Ascending aorta (tissue), 2 donors: ENCODE results near the gene AGAP1. TPM values are rescaled to one million over a fixed set of nuclear protein-coding genes. Genes with fewer than 3 reads are reported as not detected.

Source experiments
- DNase-seq, 2 donors: peaks; one replicate each; pipeline ENCODE4 v3.0.0-alpha.2; 2019; ENCODE audit warnings: low spot score in 2 of 2
- H3K27ac ChIP-seq, 2 donors: fragments of 200-600 bp; sonication (generic); one replicate each; pipeline ENCODE4 v1.5.1; 2016 to 2017; ENCODE audit warnings: mild to moderate bottlenecking in 1 of 2
- H3K27me3 ChIP-seq: fragments of 200-600 bp; sonication (generic); one replicate; pipeline ENCODE4 v1.5.1; 2017
- H3K36me3 ChIP-seq, 2 donors: fragments of 200-600 bp; sonication (generic); one replicate each; pipeline ENCODE4 v1.5.1; 2016
- H3K4me1 ChIP-seq, 2 donors: fragments of 200-600 bp; sonication (generic); one replicate each; pipeline ENCODE4 v1.5.1; 2016 to 2017; ENCODE audit warnings: mild to moderate bottlenecking in 1 of 2
- H3K4me3 ChIP-seq, 2 donors: fragments of 200-600 bp; sonication (generic); one replicate each; pipeline ENCODE4 v1.5.1; 2016 to 2017; ENCODE audit warnings: mild to moderate bottlenecking in 1 of 2
- H3K9me3 ChIP-seq, 2 donors: fragments of 200-600 bp; sonication (generic); one replicate each; pipeline ENCODE4 v1.5.1; 2016
- intact Hi-C: fragments of 100-400 bp; cut with DNase I; formaldehyde crosslinking; loops from one replicate; pipeline ENCODE4 v1.15.1; 2023
- total RNA-seq: library from RNA; depleted of rRNA; stranded (reverse); fragments of >200 nt; gene quantifications from one replicate; pipeline ENCODE4 v1.1.0, GENCODE V29; 2016
- TF ChIP-seq, protein P1 (sequence below), 3 experiments: fragments of 200-600 bp in 2 of 3; fragments of 450-650 bp in 1 of 3; sonication (generic) in 2 of 3; IDR thresholded peaks; one replicate each; pipeline ENCODE4 v1.5.1; 2016 to 2019; ENCODE audit warnings: antibody characterized with exemption in 3 of 3, mild to moderate bottlenecking in 1 of 3, moderate library complexity in 1 of 3

Gene AGAP1
- total RNA-seq, 1 donor from 2014 or later: 19.7 TPM

GRCh38 chr2:235674812-235675211 is 181.0 kb downstream of the AGAP1 start:
- H3K27ac ChIP-seq: no peak overlapping the region
- H3K36me3 ChIP-seq: no peaks in the 10 kb centered on the region
- H3K9me3 ChIP-seq: no peaks in the 10 kb centered on the region
- H3K4me1 ChIP-seq: peaks cover 0 to 9% of the 10 kb centered on the region in 2 donors
- TF ChIP-seq, protein P1, sequence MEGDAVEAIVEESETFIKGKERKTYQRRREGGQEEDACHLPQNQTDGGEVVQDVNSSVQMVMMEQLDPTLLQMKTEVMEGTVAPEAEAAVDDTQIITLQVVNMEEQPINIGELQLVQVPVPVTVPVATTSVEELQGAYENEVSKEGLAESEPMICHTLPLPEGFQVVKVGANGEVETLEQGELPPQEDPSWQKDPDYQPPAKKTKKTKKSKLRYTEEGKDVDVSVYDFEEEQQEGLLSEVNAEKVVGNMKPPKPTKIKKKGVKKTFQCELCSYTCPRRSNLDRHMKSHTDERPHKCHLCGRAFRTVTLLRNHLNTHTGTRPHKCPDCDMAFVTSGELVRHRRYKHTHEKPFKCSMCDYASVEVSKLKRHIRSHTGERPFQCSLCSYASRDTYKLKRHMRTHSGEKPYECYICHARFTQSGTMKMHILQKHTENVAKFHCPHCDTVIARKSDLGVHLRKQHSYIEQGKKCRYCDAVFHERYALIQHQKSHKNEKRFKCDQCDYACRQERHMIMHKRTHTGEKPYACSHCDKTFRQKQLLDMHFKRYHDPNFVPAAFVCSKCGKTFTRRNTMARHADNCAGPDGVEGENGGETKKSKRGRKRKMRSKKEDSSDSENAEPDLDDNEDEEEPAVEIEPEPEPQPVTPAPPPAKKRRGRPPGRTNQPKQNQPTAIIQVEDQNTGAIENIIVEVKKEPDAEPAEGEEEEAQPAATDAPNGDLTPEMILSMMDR (IDR thresholded peaks at IDR 0.05): no peak
- no peak for DNase-seq
- H3K27me3 ChIP-seq: no peaks in the 10 kb centered on the region
- intact Hi-C loops: loop anchor here (5.0 kb wide), 1 partner anchor 72 kb away; no protein-coding TSS in a partner anchor
- H3K4me3 ChIP-seq: no peak overlapping the region

DNA sequence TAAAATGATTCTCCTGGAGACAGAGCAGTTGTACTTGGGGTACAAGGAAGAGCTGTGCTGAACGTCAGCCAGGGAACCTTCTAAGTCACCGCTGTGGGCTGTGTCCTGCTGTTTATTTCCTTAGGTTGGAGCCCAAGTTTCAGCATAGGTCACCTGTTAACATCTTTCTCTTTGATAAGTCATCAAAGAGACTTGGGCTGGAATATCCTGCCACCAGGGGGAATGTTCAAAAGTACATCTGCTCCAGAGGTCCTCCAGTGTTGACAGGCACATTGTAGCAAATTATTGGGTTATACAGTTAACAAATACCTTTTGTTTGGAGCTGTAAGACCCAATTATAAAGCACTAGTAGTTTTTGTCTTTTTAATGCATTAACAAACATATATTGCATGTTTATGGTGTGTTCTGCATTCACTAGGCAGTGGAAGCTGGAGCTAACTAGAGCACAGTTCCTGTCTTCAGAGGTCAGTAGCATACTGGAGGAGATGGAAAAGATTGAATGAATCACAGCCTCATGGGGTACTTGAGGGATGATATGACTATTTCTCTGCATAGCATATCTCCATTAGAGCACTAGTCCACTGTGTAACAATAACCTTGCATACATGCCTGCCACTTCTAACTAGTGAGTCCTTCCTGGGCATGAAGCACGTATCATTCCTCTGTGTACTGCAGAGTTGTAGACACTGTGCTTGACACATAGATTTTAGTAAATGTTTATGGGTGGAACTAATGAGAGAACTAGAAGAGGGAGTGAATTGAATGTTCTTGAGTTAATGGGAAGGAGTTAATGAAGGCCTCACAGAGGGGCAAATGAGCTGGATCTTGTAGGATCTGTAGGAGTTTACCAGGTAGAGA is 182.1 kb downstream of the AGAP1 start:
- DNase-seq: no peak
- Histone ChIP-seq H3K27ac (no peak overlapping the region), H3K4me3 (no peak overlapping the region), H3K36me3 (no peaks in the 10 kb centered on the region), H3K27me3 (no peaks in the 10 kb centered on the region), H3K4me1 (peaks cover 0 to 2% of the 10 kb centered on the region in 2 donors), H3K9me3 (no peaks in the 10 kb centered on the region)
- intact Hi-C loops: no loop called here
- TF ChIP-seq, protein P1 (IDR thresholded peaks at IDR 0.05): no peak

GRCh38 chr2:235676536-235676799 is 182.6 kb downstream of the AGAP1 start:
- Histone ChIP-seq H3K4me3 (no peak overlapping the region), H3K4me1 (no peaks in the 10 kb centered on the region), H3K36me3 (no peaks in the 10 kb centered on the region), H3K9me3 (no peaks in the 10 kb centered on the region), H3K27ac (no peak overlapping the region), H3K27me3 (no peaks in the 10 kb centered on the region)
- intact Hi-C loops: no loop called here
- TF ChIP-seq, protein P1 (IDR thresholded peaks at IDR 0.05): no peak
- no peak for DNase-seq

DNA sequence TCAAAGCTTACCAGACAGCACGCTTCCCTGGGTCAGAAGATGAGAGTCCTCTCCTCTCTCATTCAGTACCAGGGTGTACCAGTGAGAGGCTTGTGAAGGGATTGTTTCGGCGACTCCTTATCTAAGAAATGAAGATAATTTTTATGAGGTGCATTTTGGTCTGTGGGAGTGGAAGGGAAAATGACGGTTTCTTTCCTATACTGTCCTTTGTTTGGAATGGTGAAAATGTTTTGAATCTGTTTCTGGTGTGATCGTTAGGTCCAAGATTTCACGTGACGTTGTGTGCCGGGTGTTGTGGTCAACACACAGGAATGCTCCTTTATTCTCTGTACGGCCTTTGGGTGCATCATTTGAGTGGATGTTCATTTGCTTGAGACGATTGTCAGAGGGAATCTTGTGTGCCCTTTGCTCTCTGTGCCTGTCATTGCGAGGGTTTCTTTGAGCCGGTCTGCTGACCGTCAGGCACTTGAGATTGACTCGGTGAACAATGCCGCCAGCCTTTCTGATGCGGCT is 183.5 kb downstream of the AGAP1 start:
- no peak for DNase-seq
- H3K27me3 ChIP-seq: no peaks in the 10 kb centered on the region
- H3K4me1 ChIP-seq: no peaks in the 10 kb centered on the region
- H3K36me3 ChIP-seq: no peaks in the 10 kb centered on the region
- H3K9me3 ChIP-seq: no peaks in the 10 kb centered on the region
- no peak overlapping the region for H3K4me3 ChIP-seq
- intact Hi-C loops: no loop called here
- TF ChIP-seq, protein P1 (IDR thresholded peaks at IDR 0.05): no peak
- H3K27ac ChIP-seq: no peak overlapping the region

- TF ChIP-seq, protein P1 (IDR thresholded peaks at IDR 0.05): no peak
- Histone ChIP-seq H3K4me3 (no peak overlapping the region), H3K27ac (no peak overlapping the region), H3K36me3 (no peaks in the 10 kb centered on the region), H3K4me1 (no peaks in the 10 kb centered on the region), H3K9me3 (no peaks in the 10 kb centered on the region), H3K27me3 (no peaks in the 10 kb centered on the region)
- no peak for DNase-seq
- intact Hi-C loops: no loop called here
Observed at GRCh38 chr2:235677937-235678336, 184.1 kb downstream of the AGAP1 start.
